PC-9 (cell line): Measurements from ENCODE around the gene LEPR.

Experiments used
- EZH2 ChIP-seq: fragments of 200-600 bp; sonication (generic); IDR thresholded peaks from 2 replicates; pipeline ENCODE4 v1.8.0; 2017; ENCODE audit warnings: antibody characterized with exemption, low read depth
- TF ChIP-seq, protein P1 (sequence below): fragments of 200-600 bp; sonication (generic); conservative IDR thresholded peaks from 2 replicates; pipeline ENCODE4 v1.6.1; 2017; ENCODE audit warnings: mixed run types, antibody characterized with exemption, mild to moderate bottlenecking, moderate library complexity

DNA sequence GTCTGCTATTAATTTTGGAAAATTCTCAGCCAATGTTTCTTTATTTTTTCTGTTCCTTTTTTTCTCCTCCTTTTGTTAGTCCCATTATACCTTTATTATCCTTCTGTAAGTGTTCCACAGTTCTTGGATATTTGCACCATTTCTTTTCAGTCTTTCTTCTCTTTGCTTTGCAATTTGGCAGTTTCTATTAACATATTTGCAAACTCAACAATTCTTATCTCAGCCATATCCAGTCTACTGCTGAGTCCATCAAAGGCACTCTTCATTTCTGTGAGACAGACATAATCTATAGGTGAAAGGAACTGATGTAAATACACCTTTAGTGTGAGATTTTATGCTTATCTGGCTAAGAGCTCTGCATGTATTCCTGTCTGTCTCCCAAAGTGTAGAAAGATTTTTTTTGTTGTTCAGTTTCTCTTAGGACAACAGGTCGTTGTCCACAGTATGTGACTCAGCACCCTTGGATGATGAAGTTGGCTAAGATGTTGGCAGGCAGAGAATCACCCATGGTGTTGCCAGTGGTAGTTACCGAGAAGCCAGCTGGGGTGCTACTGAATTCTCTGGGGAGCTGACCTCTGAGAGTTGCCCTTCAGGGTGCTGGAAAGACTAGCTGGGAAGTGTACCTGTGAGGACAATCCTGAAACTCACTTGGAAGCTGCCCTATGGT lies 38.4 kb downstream of the LEPR start:
- TF ChIP-seq, protein P1, sequence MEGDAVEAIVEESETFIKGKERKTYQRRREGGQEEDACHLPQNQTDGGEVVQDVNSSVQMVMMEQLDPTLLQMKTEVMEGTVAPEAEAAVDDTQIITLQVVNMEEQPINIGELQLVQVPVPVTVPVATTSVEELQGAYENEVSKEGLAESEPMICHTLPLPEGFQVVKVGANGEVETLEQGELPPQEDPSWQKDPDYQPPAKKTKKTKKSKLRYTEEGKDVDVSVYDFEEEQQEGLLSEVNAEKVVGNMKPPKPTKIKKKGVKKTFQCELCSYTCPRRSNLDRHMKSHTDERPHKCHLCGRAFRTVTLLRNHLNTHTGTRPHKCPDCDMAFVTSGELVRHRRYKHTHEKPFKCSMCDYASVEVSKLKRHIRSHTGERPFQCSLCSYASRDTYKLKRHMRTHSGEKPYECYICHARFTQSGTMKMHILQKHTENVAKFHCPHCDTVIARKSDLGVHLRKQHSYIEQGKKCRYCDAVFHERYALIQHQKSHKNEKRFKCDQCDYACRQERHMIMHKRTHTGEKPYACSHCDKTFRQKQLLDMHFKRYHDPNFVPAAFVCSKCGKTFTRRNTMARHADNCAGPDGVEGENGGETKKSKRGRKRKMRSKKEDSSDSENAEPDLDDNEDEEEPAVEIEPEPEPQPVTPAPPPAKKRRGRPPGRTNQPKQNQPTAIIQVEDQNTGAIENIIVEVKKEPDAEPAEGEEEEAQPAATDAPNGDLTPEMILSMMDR, result no peak
- no peak for TF ChIP-seq EZH2
